HG03442 (cell line): ENCODE measurements around the gene KAT2B.
A peak's percentile ranks its signal among the peaks of the same experiment; 100 is the strongest.

Source experiments
- ATAC-seq: cut with Tn5 transposase; IDR thresholded peaks from one replicate; pipeline ENCODE4 v1.9.1; 2021; ENCODE audit warnings: mild to moderate bottlenecking, moderate library complexity; ENCODE audit not compliant: unreplicated experiment

The KAT2B gene

GRCh38 chr3:20095470-20095869, 55.2 kb downstream of the KAT2B start:
- ATAC-seq: no peak

GRCh38 chr3:20096135-20096685, 56.0 kb downstream of the KAT2B start:
- ATAC-seq: no peak

- ATAC-seq: no peak
Observed at GRCh38 chr3:20097015-20097414, 56.8 kb downstream of the KAT2B start.

GRCh38 chr3:20099060-20099459, 58.8 kb downstream of the KAT2B start:
- no peak for ATAC-seq

GRCh38 chr3:20100151-20100550, 59.9 kb downstream of the KAT2B start:
- no peak for ATAC-seq

GRCh38 chr3:20101041-20101440, 60.8 kb downstream of the KAT2B start:
- no peak for ATAC-seq

GRCh38 chr3:20103731-20104130, 63.5 kb downstream of the KAT2B start:
- peak; percentile 20 for ATAC-seq

- ATAC-seq: peak; percentile 80
Observed at GRCh38 chr3:20104167-20104661, 64.0 kb downstream of the KAT2B start.

GRCh38 chr3:20105513-20106280, 65.5 kb downstream of the KAT2B start:
- ATAC-seq: no peak

GRCh38 chr3:20107722-20108121, 67.5 kb downstream of the KAT2B start:
- no peak for ATAC-seq

- no peak for ATAC-seq
Observed at GRCh38 chr3:20108869-20109268, 68.6 kb downstream of the KAT2B start.

- ATAC-seq: no peak
Observed at GRCh38 chr3:20110826-20111225, 70.6 kb downstream of the KAT2B start.

GRCh38 chr3:20111836-20112235, 71.6 kb downstream of the KAT2B start:
- ATAC-seq: no peak

- ATAC-seq: no peak
Observed at GRCh38 chr3:20121088-20121487, 80.8 kb downstream of the KAT2B start.

GRCh38 chr3:20123131-20123652, 82.9 kb downstream of the KAT2B start:
- ATAC-seq: no peak

GRCh38 chr3:20125289-20125688, 85.0 kb downstream of the KAT2B start:
- no peak for ATAC-seq

- ATAC-seq: peak; percentile 100
Observed at GRCh38 chr3:20125897-20126296, 85.7 kb downstream of the KAT2B start.

GRCh38 chr3:20128358-20128757, 88.1 kb downstream of the KAT2B start:
- ATAC-seq: no peak

- ATAC-seq: no peak
Observed at GRCh38 chr3:20130106-20130505, 89.9 kb downstream of the KAT2B start.

GRCh38 chr3:20136231-20136630, 96.0 kb downstream of the KAT2B start:
- ATAC-seq: no peak

GRCh38 chr3:20137647-20138046, 97.4 kb downstream of the KAT2B start:
- ATAC-seq: no peak

GRCh38 chr3:20140881-20141280, 100.6 kb downstream of the KAT2B start:
- no peak for ATAC-seq
